Measurements from ENCODE around the gene RAB8B.
A peak's percentile ranks its signal among the peaks of the same experiment; 100 is the strongest.

GRCh38 chr15:63188926-63189871, at the start of gene RAB8B:
- TF ChIP-seq, protein P1, sequence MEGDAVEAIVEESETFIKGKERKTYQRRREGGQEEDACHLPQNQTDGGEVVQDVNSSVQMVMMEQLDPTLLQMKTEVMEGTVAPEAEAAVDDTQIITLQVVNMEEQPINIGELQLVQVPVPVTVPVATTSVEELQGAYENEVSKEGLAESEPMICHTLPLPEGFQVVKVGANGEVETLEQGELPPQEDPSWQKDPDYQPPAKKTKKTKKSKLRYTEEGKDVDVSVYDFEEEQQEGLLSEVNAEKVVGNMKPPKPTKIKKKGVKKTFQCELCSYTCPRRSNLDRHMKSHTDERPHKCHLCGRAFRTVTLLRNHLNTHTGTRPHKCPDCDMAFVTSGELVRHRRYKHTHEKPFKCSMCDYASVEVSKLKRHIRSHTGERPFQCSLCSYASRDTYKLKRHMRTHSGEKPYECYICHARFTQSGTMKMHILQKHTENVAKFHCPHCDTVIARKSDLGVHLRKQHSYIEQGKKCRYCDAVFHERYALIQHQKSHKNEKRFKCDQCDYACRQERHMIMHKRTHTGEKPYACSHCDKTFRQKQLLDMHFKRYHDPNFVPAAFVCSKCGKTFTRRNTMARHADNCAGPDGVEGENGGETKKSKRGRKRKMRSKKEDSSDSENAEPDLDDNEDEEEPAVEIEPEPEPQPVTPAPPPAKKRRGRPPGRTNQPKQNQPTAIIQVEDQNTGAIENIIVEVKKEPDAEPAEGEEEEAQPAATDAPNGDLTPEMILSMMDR (IDR thresholded peaks at IDR 0.05) = peak in 2 of 6 experiments; percentile 2 to 6
- TF ChIP-seq POLR2A (IDR thresholded peaks at IDR 0.05) = peak; percentile 33 to 71
